ENCODE measurements around the gene CACNA1S. TPM values are rescaled to one million over a fixed set of nuclear protein-coding genes. Genes with fewer than 3 reads are reported as not detected.

The CACNA1S gene
- total RNA-seq, 2 experiments from 2014 or later: not detected

DNA sequence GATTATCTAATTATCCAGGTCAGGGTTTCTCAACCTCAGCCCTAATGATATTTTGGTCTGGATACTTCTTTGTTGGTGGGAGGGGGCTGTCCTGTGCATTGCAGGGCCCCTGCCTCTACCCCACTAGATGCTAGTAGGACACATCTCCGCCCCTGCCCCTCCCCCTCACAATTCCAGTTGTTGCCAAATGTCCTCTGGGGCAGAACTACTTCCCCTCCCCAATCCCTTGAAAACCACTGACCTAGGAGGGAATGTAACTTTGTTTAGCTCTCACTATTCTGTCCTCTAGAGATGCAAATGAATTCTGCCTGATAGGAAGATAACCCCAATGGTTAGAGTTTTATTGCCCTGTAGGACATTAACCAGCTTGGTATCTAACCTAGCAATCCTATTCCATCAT, 8.1 kb downstream of the CACNA1S start:
- BruUV-seq (replicated peaks): no TSS peak
- no peak for DNase-seq (ENCODE audit: low spot score)
- Histone ChIP-seq H3K36me3 (ENCODE audit: insufficient read depth, low read length) (no peaks in the 10 kb centered on the region), H3K4me2 (ENCODE audit: low read length) (no peak overlapping the region), H3K27ac (ENCODE audit: low read depth, low read length, poor library complexity, severe bottlenecking) (no peak overlapping the region), H2AFZ (ENCODE audit: low read length) (no peak overlapping the region), H4K20me1 (ENCODE audit: insufficient read depth, low read length) (no peaks in the 10 kb centered on the region), H3K4me3 (ENCODE audit: low read depth, low read length, poor library complexity, severe bottlenecking) (no peak overlapping the region), H3K9me3 (ENCODE audit: low read length) (no peaks in the 10 kb centered on the region), H3K79me2 (ENCODE audit: insufficient read depth, low read depth, low read length) (no peaks in the 10 kb centered on the region), H3K4me1 (ENCODE audit: insufficient read depth, low read length, poor library complexity, severe bottlenecking) (no peaks in the 10 kb centered on the region), H3K9me2 (ENCODE audit: insufficient read depth, low read length) (no peaks in the 10 kb centered on the region)
- ChIA-PET POLR2A (no interaction called here), CTCF (ENCODE audit: unreplicated experiment) (no interaction called here)
- intact Hi-C loops (cut with micrococcal nuclease; ENCODE audit: unreplicated experiment): no loop called here
- no peak for TF ChIP-seq EZH2phosphoT487 (IDR thresholded peaks at IDR 0.05; ENCODE audit: borderline replicate concordance, low read depth, low read length)
- TF ChIP-seq, protein P1, sequence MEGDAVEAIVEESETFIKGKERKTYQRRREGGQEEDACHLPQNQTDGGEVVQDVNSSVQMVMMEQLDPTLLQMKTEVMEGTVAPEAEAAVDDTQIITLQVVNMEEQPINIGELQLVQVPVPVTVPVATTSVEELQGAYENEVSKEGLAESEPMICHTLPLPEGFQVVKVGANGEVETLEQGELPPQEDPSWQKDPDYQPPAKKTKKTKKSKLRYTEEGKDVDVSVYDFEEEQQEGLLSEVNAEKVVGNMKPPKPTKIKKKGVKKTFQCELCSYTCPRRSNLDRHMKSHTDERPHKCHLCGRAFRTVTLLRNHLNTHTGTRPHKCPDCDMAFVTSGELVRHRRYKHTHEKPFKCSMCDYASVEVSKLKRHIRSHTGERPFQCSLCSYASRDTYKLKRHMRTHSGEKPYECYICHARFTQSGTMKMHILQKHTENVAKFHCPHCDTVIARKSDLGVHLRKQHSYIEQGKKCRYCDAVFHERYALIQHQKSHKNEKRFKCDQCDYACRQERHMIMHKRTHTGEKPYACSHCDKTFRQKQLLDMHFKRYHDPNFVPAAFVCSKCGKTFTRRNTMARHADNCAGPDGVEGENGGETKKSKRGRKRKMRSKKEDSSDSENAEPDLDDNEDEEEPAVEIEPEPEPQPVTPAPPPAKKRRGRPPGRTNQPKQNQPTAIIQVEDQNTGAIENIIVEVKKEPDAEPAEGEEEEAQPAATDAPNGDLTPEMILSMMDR (conservative IDR thresholded peaks at IDR 0.05; ENCODE audit: low read length): no peak

DNA sequence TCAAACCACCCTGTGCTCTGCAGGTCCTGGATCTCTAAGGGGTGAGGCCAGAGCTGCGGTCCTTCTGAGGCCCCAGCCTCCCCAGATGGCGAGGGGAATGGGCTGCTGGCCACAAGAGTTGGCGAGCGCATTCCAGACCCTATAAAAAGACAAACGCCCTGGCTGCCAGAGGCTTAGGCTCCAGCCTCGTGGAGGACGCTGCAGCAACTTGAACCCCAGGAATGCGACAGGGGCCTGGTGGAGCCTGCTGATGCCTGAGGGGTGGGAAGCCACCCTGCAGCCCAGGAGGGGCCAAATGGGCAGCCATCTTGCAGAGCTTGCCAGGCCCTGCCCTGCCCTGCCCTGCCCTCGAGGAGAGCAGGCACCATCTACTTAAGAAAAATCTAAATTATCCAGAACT, 8.6 kb downstream of the CACNA1S start:
- no peak for DNase-seq (ENCODE audit: low spot score)
- intact Hi-C loops (cut with micrococcal nuclease; ENCODE audit: unreplicated experiment): no loop called here
- no peak overlapping the region for H3K27ac ChIP-seq (ENCODE audit: low read depth, low read length, poor library complexity, severe bottlenecking)
- no peak overlapping the region for H3K4me2 ChIP-seq (ENCODE audit: low read length)
- POLR2A ChIA-PET: interaction anchor here (0.7 kb wide), 1 partner anchor 69 kb away, joined by 3 read pairs; no protein-coding TSS in a partner anchor
- CTCF ChIA-PET (ENCODE audit: unreplicated experiment): no interaction called here
- H3K9me2 ChIP-seq (ENCODE audit: insufficient read depth, low read length): no peaks in the 10 kb centered on the region
- TF ChIP-seq, protein P1 (conservative IDR thresholded peaks at IDR 0.05; ENCODE audit: low read length): no peak
- no peak for TF ChIP-seq EZH2phosphoT487 (IDR thresholded peaks at IDR 0.05; ENCODE audit: borderline replicate concordance, low read depth, low read length)
- H3K4me1 ChIP-seq (ENCODE audit: insufficient read depth, low read length, poor library complexity, severe bottlenecking): no peaks in the 10 kb centered on the region
- no peak overlapping the region for H3K4me3 ChIP-seq (ENCODE audit: low read depth, low read length, poor library complexity, severe bottlenecking)
- H2AFZ ChIP-seq (ENCODE audit: low read length): no peak overlapping the region
- H4K20me1 ChIP-seq (ENCODE audit: insufficient read depth, low read length): no peaks in the 10 kb centered on the region
- H3K79me2 ChIP-seq (ENCODE audit: insufficient read depth, low read depth, low read length): no peaks in the 10 kb centered on the region
- H3K36me3 ChIP-seq (ENCODE audit: insufficient read depth, low read length): no peaks in the 10 kb centered on the region
- no TSS peak for BruUV-seq (replicated peaks)
- no peaks in the 10 kb centered on the region for H3K9me3 ChIP-seq (ENCODE audit: low read length)

DNA sequence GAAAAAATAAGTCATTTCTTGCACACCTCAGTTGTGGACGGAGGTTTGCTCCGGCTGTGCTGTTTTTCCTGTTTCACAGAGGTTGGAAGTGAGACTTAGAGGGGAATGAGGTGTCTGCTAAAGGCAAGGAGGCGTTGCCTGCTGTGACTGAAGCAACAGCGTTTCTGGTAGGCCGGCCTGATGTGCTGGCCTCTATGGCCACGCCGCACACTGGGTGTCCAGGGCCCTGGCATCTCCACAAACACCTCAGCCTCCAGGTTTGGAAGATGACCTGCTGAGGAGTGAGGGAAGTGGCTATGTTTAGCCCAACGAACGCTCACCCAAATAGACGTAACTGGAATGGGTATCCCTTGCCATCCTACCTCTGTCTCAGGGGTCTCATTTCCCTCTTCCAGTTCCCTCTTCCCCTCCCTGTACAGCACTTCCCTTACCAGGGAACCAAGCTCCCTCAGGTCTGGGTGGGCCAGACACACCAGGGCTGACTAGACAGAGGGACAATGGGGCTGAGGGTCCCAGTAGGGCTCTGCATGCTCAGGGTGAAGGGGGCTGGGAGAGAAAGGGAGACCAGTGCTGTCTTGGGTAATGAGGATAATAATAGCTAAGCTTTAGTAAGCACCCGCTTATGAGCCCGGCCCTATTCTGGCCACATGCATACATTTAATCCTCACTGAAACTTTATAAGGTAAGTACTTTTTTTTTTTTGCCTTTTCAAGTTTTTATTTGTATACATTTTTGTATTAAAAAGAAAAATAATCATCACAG, 11.9 kb downstream of the CACNA1S start:
- Histone ChIP-seq H4K20me1 (ENCODE audit: insufficient read depth, low read length) (no peaks in the 10 kb centered on the region), H3K27ac (ENCODE audit: low read depth, low read length, poor library complexity, severe bottlenecking) (no peak overlapping the region), H3K4me2 (ENCODE audit: low read length) (no peak overlapping the region), H3K36me3 (ENCODE audit: insufficient read depth, low read length) (no peaks in the 10 kb centered on the region), H3K4me1 (ENCODE audit: insufficient read depth, low read length, poor library complexity, severe bottlenecking) (peaks cover 9% of the 10 kb centered on the region), H3K9me3 (ENCODE audit: low read length) (no peaks in the 10 kb centered on the region), H3K79me2 (ENCODE audit: insufficient read depth, low read depth, low read length) (no peaks in the 10 kb centered on the region), H3K4me3 (ENCODE audit: low read depth, low read length, poor library complexity, severe bottlenecking) (no peak overlapping the region), H3K9me2 (ENCODE audit: insufficient read depth, low read length) (no peaks in the 10 kb centered on the region), H2AFZ (ENCODE audit: low read length) (no peak overlapping the region)
- no TSS peak for BruUV-seq (replicated peaks)
- intact Hi-C loops (cut with micrococcal nuclease; ENCODE audit: unreplicated experiment): no loop called here
- ChIA-PET CTCF (ENCODE audit: unreplicated experiment) (interaction anchor here (0.6 kb wide), 1 partner anchor 43 kb away, joined by 3 read pairs; no protein-coding TSS in a partner anchor), POLR2A (interaction anchor here (0.6 to 1.5 kb wide), 3 partner anchors 19 to 1841 kb away, joined by 3 to 6 read pairs (median 3); no protein-coding TSS in a partner anchor)
- DNase-seq (ENCODE audit: low spot score): no peak
- TF ChIP-seq, protein P1 (conservative IDR thresholded peaks at IDR 0.05; ENCODE audit: low read length): no peak
- no peak for TF ChIP-seq EZH2phosphoT487 (IDR thresholded peaks at IDR 0.05; ENCODE audit: borderline replicate concordance, low read depth, low read length)
